ENCODE results near the gene WTIP.

GRCh38 chr19:34525001-34525400, 43.4 kb downstream of the WTIP start:
- TF ChIP-seq LCORL (IDR thresholded peaks at IDR 0.05) (no peak), LCORL (CRISPR knock-in tag; IDR thresholded peaks at IDR 0.05) (no peak), MXI1 (IDR thresholded peaks at IDR 0.05; ENCODE audit: borderline replicate concordance, low read depth, low read length) (no peak), ATF2 (CRISPR knock-in tag; IDR thresholded peaks at IDR 0.05) (no peak), PATZ1 (CRISPR knock-in tag; IDR thresholded peaks at IDR 0.05) (no peak), IRF2 (CRISPR knock-in tag; IDR thresholded peaks at IDR 0.05) (no peak), MLX (CRISPR knock-in tag; IDR thresholded peaks at IDR 0.05) (no peak), NAIF1 (CRISPR knock-in tag; IDR thresholded peaks at IDR 0.05; ENCODE audit: borderline replicate concordance) (no peak), EZH2 (conservative IDR thresholded peaks at IDR 0.05; ENCODE audit: low read depth, low read length) (no peak), ZSCAN29 (CRISPR knock-in tag; conservative IDR thresholded peaks at IDR 0.05) (no peak), ZNF333 (CRISPR knock-in tag; IDR thresholded peaks at IDR 0.05; ENCODE audit: borderline replicate concordance) (no peak), PRDM10 (CRISPR knock-in tag; IDR thresholded peaks at IDR 0.05; ENCODE audit: low read depth) (no peak), PRDM15 (CRISPR knock-in tag; IDR thresholded peaks at IDR 0.05) (no peak)
- TF ChIP-seq, protein P1, sequence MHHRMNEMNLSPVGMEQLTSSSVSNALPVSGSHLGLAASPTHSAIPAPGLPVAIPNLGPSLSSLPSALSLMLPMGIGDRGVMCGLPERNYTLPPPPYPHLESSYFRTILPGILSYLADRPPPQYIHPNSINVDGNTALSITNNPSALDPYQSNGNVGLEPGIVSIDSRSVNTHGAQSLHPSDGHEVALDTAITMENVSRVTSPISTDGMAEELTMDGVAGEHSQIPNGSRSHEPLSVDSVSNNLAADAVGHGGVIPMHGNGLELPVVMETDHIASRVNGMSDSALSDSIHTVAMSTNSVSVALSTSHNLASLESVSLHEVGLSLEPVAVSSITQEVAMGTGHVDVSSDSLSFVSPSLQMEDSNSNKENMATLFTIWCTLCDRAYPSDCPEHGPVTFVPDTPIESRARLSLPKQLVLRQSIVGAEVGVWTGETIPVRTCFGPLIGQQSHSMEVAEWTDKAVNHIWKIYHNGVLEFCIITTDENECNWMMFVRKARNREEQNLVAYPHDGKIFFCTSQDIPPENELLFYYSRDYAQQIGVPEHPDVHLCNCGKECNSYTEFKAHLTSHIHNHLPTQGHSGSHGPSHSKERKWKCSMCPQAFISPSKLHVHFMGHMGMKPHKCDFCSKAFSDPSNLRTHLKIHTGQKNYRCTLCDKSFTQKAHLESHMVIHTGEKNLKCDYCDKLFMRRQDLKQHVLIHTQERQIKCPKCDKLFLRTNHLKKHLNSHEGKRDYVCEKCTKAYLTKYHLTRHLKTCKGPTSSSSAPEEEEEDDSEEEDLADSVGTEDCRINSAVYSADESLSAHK (CRISPR knock-in tag; IDR thresholded peaks at IDR 0.05; ENCODE audit: borderline replicate concordance): no peak
- TF ChIP-seq, protein P2, sequence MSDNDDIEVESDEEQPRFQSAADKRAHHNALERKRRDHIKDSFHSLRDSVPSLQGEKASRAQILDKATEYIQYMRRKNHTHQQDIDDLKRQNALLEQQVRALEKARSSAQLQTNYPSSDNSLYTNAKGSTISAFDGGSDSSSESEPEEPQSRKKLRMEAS (IDR thresholded peaks at IDR 0.05): no peak
